HG02840 (cell line): ENCODE results near the gene CD320.

ENCODE experiments used
- ATAC-seq: cut with Tn5 transposase; IDR thresholded peaks from one replicate; pipeline ENCODE4 v1.9.1; 2021; ENCODE audit warnings: mild to moderate bottlenecking, moderate library complexity, moderate number of reproducible peaks; ENCODE audit not compliant: unreplicated experiment, low FRiP score

Gene CD320

GRCh38 chr19:8255426-8256125, 52.6 kb downstream of the CD320 start:
- ATAC-seq = no peak

DNA sequence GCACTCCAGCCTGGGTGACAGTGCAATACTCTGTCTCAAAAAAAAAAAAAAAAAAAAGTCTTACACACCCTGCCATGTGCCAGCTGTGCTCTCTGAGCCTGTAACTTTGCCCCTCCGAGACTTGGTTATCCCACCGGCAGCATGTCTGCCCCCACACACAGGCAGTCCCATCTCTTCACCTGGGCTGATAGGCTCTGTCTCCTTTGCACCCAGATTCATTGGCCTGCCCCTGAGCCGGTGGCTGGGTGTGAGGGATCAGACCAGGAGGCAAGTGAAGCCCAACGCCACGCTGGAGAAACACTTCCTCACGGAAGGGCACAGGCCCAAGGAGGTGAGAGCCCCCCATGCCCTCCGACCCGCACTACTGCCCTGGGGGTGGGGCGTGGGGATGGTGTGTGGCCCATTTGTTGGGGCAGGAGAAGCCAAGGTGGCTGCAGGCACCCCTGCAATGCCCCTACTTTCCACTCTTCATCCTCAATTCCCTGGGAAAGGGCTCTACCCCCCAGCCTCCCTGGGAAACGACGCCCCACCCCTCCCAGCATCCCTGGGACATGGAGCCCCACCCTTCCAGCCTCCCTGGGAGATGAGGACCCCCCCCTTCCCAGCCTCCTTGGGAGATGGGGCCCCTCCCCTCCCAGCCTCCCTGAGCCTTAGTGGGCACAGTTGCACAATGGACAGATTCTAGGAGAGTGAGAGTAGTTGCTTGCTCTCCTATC, 53.7 kb downstream of the CD320 start:
- no peak for ATAC-seq

GRCh38 chr19:8253678-8254077, 54.5 kb downstream of the CD320 start:
- no peak for ATAC-seq

DNA sequence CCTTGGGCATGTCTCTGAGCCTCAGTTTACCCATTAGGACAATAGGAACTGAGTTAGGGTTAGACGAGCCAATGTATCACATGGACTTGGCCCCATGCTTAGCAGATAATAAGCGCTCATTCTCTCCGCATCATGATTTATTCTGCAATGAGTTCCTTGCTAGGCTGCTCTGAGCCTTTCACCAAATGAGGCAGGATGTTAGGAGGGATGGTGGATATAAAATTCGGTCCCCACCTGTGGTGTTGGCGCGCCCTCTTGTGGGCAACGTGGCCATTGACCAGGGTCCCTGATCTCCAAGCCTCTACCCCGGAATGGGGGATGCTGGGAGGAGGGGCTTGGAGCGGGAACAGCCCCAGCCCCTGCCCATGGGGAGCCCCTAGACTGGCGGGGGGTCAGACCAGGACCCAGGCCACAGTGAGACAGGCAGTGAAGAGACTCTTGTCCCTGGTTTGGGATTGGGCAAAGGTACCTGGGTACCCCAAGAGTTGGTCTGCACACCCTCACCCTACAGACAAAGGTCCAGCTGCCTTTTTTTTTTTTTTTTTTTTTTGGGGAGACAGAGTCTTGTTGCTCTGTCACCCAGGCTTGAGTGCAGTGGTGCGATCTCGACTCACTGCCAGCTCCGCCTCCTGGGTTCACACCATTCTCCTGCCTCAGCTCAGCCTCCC, 55.1 kb downstream of the CD320 start:
- ATAC-seq = no peak
